HepG2 (cell line): ENCODE measurements around the gene NELL1. TPM values are rescaled to one million over a fixed set of nuclear protein-coding genes. Genes with fewer than 3 reads are reported as not detected.

Experiments used
- ATAC-seq: fragments of 200-7000 bp; cut with Tn5 transposase; 3 replicates; pipeline ENCODE4 v1.9.1; 2020; ENCODE audit warnings: mild to moderate bottlenecking, moderate library complexity
- BruUV-seq: library from RNA; stranded (reverse); fragments of 400-500 nt; replicated peaks from 2 replicates; lab custom pipeline; 2021; lab: Mats Ljungman, UMichigan
- CTCF ChIA-PET: fragments of 300-600 bp; formaldehyde crosslinking; extraction: SDS; loops from one replicate; lab custom pipeline; 2021; ENCODE audit warnings: low total read pairs, inconsistent platforms, low intra/inter-chr PET ratio; lab: Yijun Ruan, JAX
- POLR2A ChIA-PET: fragments of 350-600 bp; sonication (Branson Sonifier 250); formaldehyde crosslinking; loops from one replicate; lab custom pipeline; 2020; ENCODE audit warnings: antibody characterized with exemption, inconsistent platforms; lab: Yijun Ruan, JAX
- DNase-seq: peaks from one replicate; pipeline ENCODE4 v3.0.0-alpha.2; 2015; ENCODE audit warnings: low spot score
- FAIRE-seq: peaks from 3 replicates; lab custom pipeline; 2011; peaks lifted over from hg19 to GRCh38; lab: Jason Lieb, UNC
- H2AFZ ChIP-seq: one replicate; pipeline ENCODE4 v1.6.1; 2011; ENCODE audit warnings: low read length, inconsistent platforms
- H3K27ac ChIP-seq: fragments of 300-600 bp; 3 replicates; pipeline ENCODE4 v1.8.0; 2011; ENCODE audit warnings: mixed run types, mild to moderate bottlenecking, mixed read lengths, low read length, inconsistent platforms; ENCODE audit not compliant: insufficient read depth; ENCODE audit errors: extremely low read length
- H3K27me3 ChIP-seq, 2 experiments: fragments of 200-600 bp in 1 of 2; 2 replicates in 1 of 2; 3 replicates in 1 of 2; pipeline versions ENCODE4 v1.6.0 to v1.8.0; 2011; ENCODE audit warnings: low read length in 2 of 2, mild to moderate bottlenecking in 2 of 2, moderate library complexity in 2 of 2, inconsistent platforms in 1 of 2; ENCODE audit not compliant: insufficient read depth in 2 of 2, control insufficient read depth in 1 of 2
- H3K36me3 ChIP-seq, 2 experiments: fragments of 200-600 bp in 1 of 2; replicated peaks in 1 of 2; 2 replicates in 1 of 2; 3 replicates in 1 of 2; pipeline versions ENCODE4 v1.5.1 to v1.8.0; 2011; ENCODE audit warnings: low read length in 2 of 2, inconsistent platforms in 1 of 2; ENCODE audit not compliant: insufficient read depth in 2 of 2, control insufficient read depth in 1 of 2
- H3K4me1 ChIP-seq: 2 replicates; pipeline ENCODE4 v1.5.1; 2012; ENCODE audit warnings: low read length, inconsistent platforms; ENCODE audit not compliant: insufficient read depth
- H3K4me2 ChIP-seq: 2 replicates; pipeline ENCODE4 v1.6.0; 2011; ENCODE audit warnings: low read depth, low read length, inconsistent platforms
- H3K4me3 ChIP-seq, 3 experiments: fragments of 200-600 bp in 1 of 3; sonication (generic), shearing (Covaris generic) in 1 of 3; replicated peaks in 1 of 3; 2 replicates each; pipeline ENCODE4 v1.5.1; 2011 to 2016; ENCODE audit warnings: low read length in 3 of 3, inconsistent platforms in 2 of 3, low read depth in 2 of 3, mild to moderate bottlenecking in 2 of 3, control low read depth in 1 of 3, mixed read lengths in 1 of 3; ENCODE audit not compliant: insufficient read depth in 1 of 3
- H3K79me2 ChIP-seq: one replicate; pipeline ENCODE4 v1.6.1; 2011; ENCODE audit warnings: low read length, inconsistent platforms; ENCODE audit not compliant: insufficient read depth
- H3K9ac ChIP-seq: 2 replicates; pipeline ENCODE4 v1.6.0; 2011; ENCODE audit warnings: mild to moderate bottlenecking, low read depth, low read length, inconsistent platforms; ENCODE audit not compliant: insufficient read depth
- H3K9me3 ChIP-seq: 2 replicates; pipeline ENCODE4 v1.5.1; 2012; ENCODE audit warnings: mild to moderate bottlenecking, low read length
- H4K20me1 ChIP-seq: 2 replicates; pipeline ENCODE4 v1.6.0; 2011; ENCODE audit warnings: inconsistent platforms, mild to moderate bottlenecking, low read length, moderate library complexity; ENCODE audit not compliant: insufficient read depth
- CC2D1A ChIP-seq: sonication (generic); formaldehyde crosslinking; IDR thresholded peaks from 2 replicates; pipeline ENCODE4 v1.8.1; 2023; ENCODE audit warnings: mild to moderate bottlenecking, missing genetic modification reagents
- CEBPG ChIP-seq: IDR thresholded peaks from 2 replicates; pipeline ENCODE4 v1.6.1; 2016
- EED ChIP-seq: sonication (generic); formaldehyde crosslinking; IDR thresholded peaks from 2 replicates; pipeline ENCODE4 v1.5.0; 2020; ENCODE audit warnings: mild to moderate bottlenecking, missing genetic modification reagents
- MAFF ChIP-seq: IDR thresholded peaks from 2 replicates; pipeline ENCODE4 v1.6.1; 2011; ENCODE audit warnings: low read depth, low read length, improper control_type of control experiment
- PAWR ChIP-seq: sonication (generic); formaldehyde crosslinking; IDR thresholded peaks from 2 replicates; pipeline ENCODE4 v1.4.0; 2020; ENCODE audit warnings: missing genetic modification reagents, mild to moderate bottlenecking, borderline replicate concordance
- SCMH1 ChIP-seq: sonication (generic); formaldehyde crosslinking; IDR thresholded peaks from 2 replicates; pipeline ENCODE4 v1.9.0; 2021; ENCODE audit warnings: missing genetic modification reagents, mild to moderate bottlenecking, borderline replicate concordance
- SP140L ChIP-seq: sonication (generic); formaldehyde crosslinking; IDR thresholded peaks from 2 replicates; pipeline ENCODE4 v1.4.0; 2020; ENCODE audit warnings: missing genetic modification reagents, borderline replicate concordance
- SRF ChIP-seq: IDR thresholded peaks from 2 replicates; pipeline ENCODE4 v1.6.1; 2011; ENCODE audit warnings: mild to moderate bottlenecking, low read depth, low read length, moderate library complexity
- ZFP41 ChIP-seq: sonication (generic); formaldehyde crosslinking; IDR thresholded peaks from 2 replicates; pipeline ENCODE4 v1.4.0; 2020; ENCODE audit warnings: mild to moderate bottlenecking, missing genetic modification reagents, borderline replicate concordance
- ZNF326 ChIP-seq: sonication (generic); formaldehyde crosslinking; IDR thresholded peaks from 2 replicates; pipeline ENCODE4 v1.4.0; 2020; ENCODE audit warnings: missing genetic modification reagents, borderline replicate concordance
- ZNF562 ChIP-seq: sonication (generic); formaldehyde crosslinking; IDR thresholded peaks from 2 replicates; pipeline ENCODE4 v1.8.0; 2022; ENCODE audit warnings: missing genetic modification reagents, borderline replicate concordance
- ZNF766 ChIP-seq: sonication (generic); formaldehyde crosslinking; IDR thresholded peaks from 2 replicates; pipeline ENCODE4 v1.5.0; 2020; ENCODE audit warnings: missing genetic modification reagents, borderline replicate concordance
- WGBS: methylation state at CpG from one replicate; pipeline ENCODE4 v1.1.6; 2017; ENCODE audit warnings: low lambda C conversion rate; 5-methylcytosine and 5-hydroxymethylcytosine counted together
- in situ Hi-C: cut with HindIII; loops from 2 replicates; pipeline ENCODE4 v1.10.0; 2017; ENCODE audit warnings: low pct_unique_long_range_greater_than_20kb; ENCODE audit not compliant: extremely low pct_ligation_motif_present
- intact Hi-C: fragments of 100-400 bp; cut with micrococcal nuclease; formaldehyde crosslinking; loops from one replicate; pipeline ENCODE4 v1.10.0; 2022; ENCODE audit not compliant: unreplicated experiment
- polyA plus RNA-seq, 8 experiments: library from polyadenylated mRNA; depleted of rRNA in 3 of 8; stranded (reverse) in 7 of 8; unstranded in 1 of 8; fragments of >200 nt; fragmentation: Illumina TruSeq in 4 of 8; extraction: Trizol in 4 of 8; gene quantifications; 2 replicates each; pipeline versions ENCODE4 v1.2.1 to v1.2.3, GENCODE V29; 2011 to 2016; ENCODE audit warnings: low read depth in 4 of 8, missing spikeins in 1 of 8, mixed read lengths in 1 of 8; ENCODE audit not compliant: insufficient read depth in 1 of 8
- total RNA-seq, 5 experiments: library from RNA; depleted of rRNA; stranded (reverse); fragments of >200 nt; fragmentation: Illumina TruSeq; extraction: Trizol; gene quantifications; 2 replicates each; pipeline ENCODE4 v1.2.3, GENCODE V29; 2016; ENCODE audit warnings: low read depth in 1 of 5
- TF ChIP-seq, protein P1 (sequence below): IDR thresholded peaks from 2 replicates; pipeline ENCODE4 v1.6.1; 2018; ENCODE audit warnings: missing genetic modification reagents
- TF ChIP-seq, protein P2 (sequence below): IDR thresholded peaks from 2 replicates; pipeline ENCODE4 v1.6.1; 2016; ENCODE audit warnings: low read depth, borderline replicate concordance
- TF ChIP-seq, protein P3 (sequence below): IDR thresholded peaks from 2 replicates; pipeline ENCODE4 v1.6.1; 2016; ENCODE audit warnings: missing compliant biosample characterization, missing genetic modification reagents, borderline replicate concordance
- TF ChIP-seq, protein P4 (sequence below): sonication (generic); formaldehyde crosslinking; IDR thresholded peaks from 2 replicates; pipeline ENCODE4 v1.5.1; 2020; ENCODE audit warnings: mild to moderate bottlenecking, missing genetic modification reagents, moderate library complexity

The NELL1 gene
- total and polyA plus RNA-seq, 2 of the 13 experiments (the other 11 are each of a cell fraction or from before 2014, with no cell fraction given) = not detected

DNA sequence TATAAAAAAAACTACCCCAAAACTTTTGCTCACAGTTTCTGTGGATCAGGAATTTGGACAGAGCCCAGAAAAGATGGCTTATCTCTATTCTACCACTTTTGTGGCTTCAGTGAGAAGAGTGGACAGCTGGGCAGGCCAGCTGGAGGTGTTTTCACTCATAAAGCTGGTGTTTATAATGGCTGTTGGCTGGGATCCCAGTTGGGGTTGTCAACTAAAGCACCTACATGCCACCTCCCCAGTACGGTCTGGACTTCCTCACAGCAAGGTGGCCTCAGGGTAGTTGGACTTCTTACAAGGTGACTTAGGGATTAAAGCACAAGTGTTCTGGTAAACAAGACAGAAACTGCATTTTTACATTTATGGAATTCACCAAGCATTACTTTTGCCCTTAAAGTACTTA lies 171.0 kb downstream of the NELL1 start:
- ChIA-PET CTCF (no interaction called here), POLR2A (no interaction called here)
- Histone ChIP-seq H3K4me1 (no peaks in the 10 kb centered on the region), H3K79me2 (no peaks in the 10 kb centered on the region), H3K27me3 (no peaks in the 10 kb centered on the region), H3K9me3 (no peaks in the 10 kb centered on the region), H3K4me2 (no peak overlapping the region), H3K27ac (no peak overlapping the region), H2AFZ (no peak overlapping the region), H4K20me1 (no peaks in the 10 kb centered on the region), H3K9ac (no peak overlapping the region), H3K4me3 (no peak overlapping the region), H3K36me3 (no peaks in the 10 kb centered on the region)
- 0% methylated on average over 1 of the region's 1 CpG for WGBS
- intact Hi-C loops = no loop called here
- DNase-seq (no peak), ATAC-seq (no peak), FAIRE-seq (no peak)
- BruUV-seq = no TSS peak
- TF ChIP-seq SRF = no peak
- no peak for TF ChIP-seq MAFF
- TF ChIP-seq, protein P1, sequence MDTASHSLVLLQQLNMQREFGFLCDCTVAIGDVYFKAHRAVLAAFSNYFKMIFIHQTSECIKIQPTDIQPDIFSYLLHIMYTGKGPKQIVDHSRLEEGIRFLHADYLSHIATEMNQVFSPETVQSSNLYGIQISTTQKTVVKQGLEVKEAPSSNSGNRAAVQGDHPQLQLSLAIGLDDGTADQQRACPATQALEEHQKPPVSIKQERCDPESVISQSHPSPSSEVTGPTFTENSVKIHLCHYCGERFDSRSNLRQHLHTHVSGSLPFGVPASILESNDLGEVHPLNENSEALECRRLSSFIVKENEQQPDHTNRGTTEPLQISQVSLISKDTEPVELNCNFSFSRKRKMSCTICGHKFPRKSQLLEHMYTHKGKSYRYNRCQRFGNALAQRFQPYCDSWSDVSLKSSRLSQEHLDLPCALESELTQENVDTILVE = no peak
- no peak for TF ChIP-seq CC2D1A (CRISPR knock-in tag)
- TF ChIP-seq ZNF326 (CRISPR knock-in tag) = no peak
- no peak for TF ChIP-seq ZNF766
- TF ChIP-seq, protein P2, sequence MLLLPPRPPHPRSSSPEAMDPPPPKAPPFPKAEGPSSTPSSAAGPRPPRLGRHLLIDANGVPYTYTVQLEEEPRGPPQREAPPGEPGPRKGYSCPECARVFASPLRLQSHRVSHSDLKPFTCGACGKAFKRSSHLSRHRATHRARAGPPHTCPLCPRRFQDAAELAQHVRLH (CRISPR knock-in tag) = no peak
- TF ChIP-seq, protein P3, sequence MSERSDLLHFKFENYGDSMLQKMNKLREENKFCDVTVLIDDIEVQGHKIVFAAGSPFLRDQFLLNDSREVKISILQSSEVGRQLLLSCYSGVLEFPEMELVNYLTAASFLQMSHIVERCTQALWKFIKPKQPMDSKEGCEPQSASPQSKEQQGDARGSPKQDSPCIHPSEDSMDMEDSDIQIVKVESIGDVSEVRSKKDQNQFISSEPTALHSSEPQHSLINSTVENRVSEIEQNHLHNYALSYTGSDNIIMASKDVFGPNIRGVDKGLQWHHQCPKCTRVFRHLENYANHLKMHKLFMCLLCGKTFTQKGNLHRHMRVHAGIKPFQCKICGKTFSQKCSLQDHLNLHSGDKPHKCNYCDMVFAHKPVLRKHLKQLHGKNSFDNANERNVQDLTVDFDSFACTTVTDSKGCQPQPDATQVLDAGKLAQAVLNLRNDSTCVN (CRISPR knock-in tag) = no peak
- TF ChIP-seq SP140L (CRISPR knock-in tag) = no peak
- TF ChIP-seq, protein P4, sequence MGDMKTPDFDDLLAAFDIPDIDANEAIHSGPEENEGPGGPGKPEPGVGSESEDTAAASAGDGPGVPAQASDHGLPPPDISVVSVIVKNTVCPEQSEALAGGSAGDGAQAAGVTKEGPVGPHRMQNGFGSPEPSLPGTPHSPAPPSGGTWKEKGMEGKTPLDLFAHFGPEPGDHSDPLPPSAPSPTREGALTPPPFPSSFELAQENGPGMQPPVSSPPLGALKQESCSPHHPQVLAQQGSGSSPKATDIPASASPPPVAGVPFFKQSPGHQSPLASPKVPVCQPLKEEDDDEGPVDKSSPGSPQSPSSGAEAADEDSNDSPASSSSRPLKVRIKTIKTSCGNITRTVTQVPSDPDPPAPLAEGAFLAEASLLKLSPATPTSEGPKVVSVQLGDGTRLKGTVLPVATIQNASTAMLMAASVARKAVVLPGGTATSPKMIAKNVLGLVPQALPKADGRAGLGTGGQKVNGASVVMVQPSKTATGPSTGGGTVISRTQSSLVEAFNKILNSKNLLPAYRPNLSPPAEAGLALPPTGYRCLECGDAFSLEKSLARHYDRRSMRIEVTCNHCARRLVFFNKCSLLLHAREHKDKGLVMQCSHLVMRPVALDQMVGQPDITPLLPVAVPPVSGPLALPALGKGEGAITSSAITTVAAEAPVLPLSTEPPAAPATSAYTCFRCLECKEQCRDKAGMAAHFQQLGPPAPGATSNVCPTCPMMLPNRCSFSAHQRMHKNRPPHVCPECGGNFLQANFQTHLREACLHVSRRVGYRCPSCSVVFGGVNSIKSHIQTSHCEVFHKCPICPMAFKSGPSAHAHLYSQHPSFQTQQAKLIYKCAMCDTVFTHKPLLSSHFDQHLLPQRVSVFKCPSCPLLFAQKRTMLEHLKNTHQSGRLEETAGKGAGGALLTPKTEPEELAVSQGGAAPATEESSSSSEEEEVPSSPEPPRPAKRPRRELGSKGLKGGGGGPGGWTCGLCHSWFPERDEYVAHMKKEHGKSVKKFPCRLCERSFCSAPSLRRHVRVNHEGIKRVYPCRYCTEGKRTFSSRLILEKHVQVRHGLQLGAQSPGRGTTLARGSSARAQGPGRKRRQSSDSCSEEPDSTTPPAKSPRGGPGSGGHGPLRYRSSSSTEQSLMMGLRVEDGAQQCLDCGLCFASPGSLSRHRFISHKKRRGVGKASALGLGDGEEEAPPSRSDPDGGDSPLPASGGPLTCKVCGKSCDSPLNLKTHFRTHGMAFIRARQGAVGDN (CRISPR knock-in tag) = no peak
- TF ChIP-seq EED = no peak
- no peak for TF ChIP-seq PAWR (CRISPR knock-in tag)
- no peak for TF ChIP-seq ZFP41 (CRISPR knock-in tag)
- no peak for TF ChIP-seq ZNF562
- no peak for TF ChIP-seq CEBPG (CRISPR knock-in tag)
- no peak for TF ChIP-seq SCMH1 (CRISPR knock-in tag)
- in situ Hi-C loops = no loop called here
